GM18499 (cell line): Measurements from ENCODE around the gene METRN.

Experiments
- ATAC-seq: cut with Tn5 transposase; IDR thresholded peaks from one replicate; pipeline ENCODE4 v1.9.1; 2021; ENCODE audit warnings: moderate number of reproducible peaks; ENCODE audit not compliant: insufficient read depth, unreplicated experiment

Gene METRN

GRCh38 chr16:714558-715476, at the start of gene METRN:
Gene METRN (plus strand): TSS chr16:715118. CDS start chr16:715290, 172 bp downstream.
- no peak for ATAC-seq

DNA sequence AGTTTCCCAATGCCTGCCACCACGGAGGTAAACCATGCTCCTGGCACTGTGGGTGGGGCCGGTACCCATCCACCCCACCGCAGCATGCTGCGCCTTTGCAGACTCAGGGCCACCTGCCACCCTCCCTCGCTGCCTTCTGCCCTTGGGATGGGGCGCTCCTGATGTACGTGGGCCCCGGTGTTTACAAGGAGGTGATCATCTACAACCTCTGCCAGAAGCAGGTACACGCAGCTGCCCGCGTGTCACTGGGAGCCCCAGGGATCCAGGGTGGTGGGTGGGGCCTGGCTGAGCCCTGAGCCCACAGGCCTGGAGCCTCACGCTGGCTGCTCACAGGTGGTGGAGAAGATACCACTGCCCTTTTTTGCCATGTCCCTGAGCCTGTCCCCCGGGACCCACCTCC, 48.3 kb upstream of the METRN start:
- no peak for ATAC-seq

GRCh38 chr16:667113-667779, 47.7 kb upstream of the METRN start:
- no peak for ATAC-seq

- ATAC-seq = no peak
These were observed 47.0 kb upstream of the METRN start, which contains the start of gene RHOT2 for GRCh38 chr16:667780-668518. Gene RHOT2 (plus strand): TSS chr16:668132. CDS start chr16:668200, 68 bp downstream.

GRCh38 chr16:668519-669171, 46.3 kb upstream of the METRN start:
- no peak for ATAC-seq

- ATAC-seq = no peak
These were observed 45.3 kb upstream of the METRN start for GRCh38 chr16:669666-670065.

DNA sequence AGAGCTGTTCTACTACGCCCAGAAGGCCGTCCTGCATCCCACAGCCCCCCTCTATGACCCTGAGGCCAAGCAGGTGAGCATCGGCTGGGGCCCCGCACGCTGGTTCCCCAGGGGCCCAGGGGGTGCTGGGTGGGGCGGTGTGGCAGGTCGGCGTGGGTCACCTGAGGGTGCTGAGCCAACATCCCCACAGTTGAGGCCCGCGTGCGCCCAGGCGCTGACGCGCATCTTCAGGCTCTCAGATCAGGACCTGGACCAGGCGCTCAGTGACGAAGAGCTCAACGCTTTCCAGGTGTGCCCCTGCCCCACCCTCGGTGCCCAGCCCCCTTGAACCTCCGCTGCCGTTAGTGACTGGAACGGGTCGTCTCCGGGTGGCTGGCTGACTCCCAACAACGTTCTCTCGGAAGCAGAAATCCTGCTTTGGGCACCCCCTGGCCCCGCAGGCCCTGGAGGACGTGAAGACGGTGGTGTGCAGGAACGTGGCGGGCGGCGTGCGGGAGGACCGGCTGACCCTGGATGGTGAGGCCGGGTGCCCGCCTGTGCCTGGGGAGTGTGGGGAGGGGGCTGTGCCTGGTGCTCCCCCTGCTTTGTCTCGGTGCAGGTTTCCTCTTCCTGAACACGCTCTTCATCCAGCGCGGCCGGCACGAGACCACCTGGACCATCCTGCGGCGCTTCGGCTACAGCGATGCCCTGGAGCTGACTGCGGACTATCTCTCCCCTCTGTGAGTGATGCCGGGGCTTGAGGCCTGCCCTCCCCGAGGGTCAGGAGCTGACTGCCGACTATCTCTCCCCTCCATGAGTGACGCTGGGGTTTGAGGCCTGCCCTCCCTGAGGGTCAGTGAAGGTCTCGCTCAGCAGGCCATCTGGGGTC, 44.2 kb upstream of the METRN start:
- ATAC-seq = no peak

DNA sequence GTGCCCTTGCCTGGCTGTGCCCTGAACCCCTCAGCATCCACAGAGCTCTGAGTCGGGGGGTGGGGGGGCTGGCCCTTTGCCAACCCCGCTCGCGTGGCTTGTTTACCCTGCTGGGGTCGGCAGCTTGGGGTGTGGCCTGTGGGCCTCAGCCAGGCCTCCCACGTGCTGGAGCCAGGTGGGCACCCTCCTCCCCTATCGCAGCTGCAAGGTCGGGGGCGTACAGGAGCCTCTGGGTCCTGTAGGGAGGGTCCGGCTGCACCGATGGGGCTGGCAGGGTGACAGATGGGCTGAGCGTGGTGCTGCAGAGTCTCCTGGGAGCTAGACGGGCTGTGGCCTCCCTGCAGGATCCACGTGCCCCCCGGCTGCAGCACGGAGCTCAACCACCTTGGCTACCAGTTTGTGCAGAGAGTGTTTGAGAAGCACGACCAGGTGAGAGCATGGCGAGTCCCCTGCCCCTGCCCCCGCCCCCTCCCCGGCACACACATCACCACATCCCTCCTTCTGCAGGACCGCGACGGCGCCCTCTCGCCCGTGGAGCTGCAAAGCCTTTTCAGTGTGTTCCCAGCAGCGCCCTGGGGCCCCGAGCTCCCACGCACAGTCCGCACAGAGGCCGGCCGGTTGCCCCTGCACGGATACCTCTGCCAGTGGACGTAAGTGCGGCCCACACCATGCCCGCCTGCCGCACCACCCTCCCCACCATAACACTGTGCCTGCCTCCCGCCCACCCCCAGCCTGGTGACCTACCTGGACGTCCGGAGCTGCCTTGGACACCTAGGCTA, 43.4 kb upstream of the METRN start:
- no peak for ATAC-seq

DNA sequence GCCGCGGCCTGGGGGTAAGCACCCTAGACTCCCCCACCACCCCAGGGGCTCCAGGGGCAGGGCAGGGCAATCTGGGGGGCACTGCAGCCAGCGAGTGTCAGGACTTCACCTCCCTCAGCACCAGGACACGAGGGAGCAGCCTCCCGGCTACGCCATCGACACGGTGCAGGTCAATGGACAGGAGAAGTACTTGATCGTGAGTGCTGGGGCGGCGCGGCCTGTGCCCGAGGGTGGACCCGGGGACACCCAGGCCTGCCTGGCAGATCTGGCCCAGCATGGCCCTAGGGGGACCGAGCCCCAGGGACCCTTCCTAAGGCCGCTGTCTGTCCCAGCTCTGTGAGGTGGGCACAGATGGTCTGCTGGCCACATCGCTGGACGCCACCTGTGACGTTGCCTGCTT, 42.5 kb upstream of the METRN start:
- ATAC-seq = no peak

DNA sequence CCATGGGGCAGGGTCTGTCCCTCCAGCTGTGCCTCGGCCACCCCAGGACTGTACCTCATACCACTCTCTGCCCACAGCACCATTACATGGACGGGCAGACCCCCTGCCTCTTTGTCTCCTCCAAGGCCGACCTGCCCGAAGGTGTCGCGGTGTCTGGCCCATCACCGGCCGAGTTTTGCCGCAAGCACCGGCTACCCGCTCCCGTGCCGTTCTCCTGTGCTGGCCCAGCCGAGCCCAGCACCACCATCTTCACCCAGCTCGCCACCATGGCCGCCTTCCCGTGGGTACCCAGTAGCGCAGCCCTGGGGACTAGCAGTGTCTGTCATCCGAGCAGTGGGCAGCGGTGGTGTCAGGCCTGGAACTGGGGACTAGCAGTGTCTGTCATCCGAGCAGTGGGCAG, 42.1 kb upstream of the METRN start:
- no peak for ATAC-seq

DNA sequence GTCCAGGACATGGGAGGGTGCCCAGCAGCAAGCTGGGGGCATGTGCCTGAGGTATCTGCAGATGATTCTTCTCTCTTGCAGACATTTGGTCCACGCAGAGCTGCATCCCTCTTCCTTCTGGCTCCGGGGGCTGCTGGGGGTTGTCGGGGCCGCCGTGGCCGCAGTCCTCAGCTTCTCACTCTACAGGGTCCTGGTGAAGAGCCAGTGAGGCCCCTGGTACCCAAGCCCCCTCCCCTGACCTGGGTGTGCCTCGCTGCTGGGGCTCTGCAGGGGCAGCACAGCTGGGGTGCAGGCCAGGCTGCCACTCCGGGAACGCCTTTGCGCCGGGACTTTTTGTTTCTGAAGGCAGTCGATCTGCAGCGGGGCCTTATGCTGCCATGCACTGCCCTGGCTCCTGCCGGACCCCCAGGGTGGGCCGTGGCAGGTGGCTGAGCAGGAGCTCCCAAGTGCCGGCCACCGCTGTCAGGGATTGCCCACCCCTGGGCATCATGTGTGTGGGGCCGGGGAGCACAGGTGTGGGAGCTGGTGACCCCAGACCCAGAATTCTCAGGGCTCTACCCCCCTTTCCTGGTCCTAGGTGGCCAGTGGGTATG, 41.4 kb upstream of the METRN start:
- ATAC-seq = no peak

GRCh38 chr16:674214-674881, 40.6 kb upstream of the METRN start:
- ATAC-seq = no peak

GRCh38 chr16:674968-675883, 39.7 kb upstream of the METRN start, which contains the start of gene RHBDL1:
Gene RHBDL1 (plus strand): TSS chr16:675671. CDS start chr16:675791, 120 bp downstream.
- ATAC-seq = no peak

- no peak for ATAC-seq
These were observed 38.9 kb upstream of the METRN start for GRCh38 chr16:675884-676564.

DNA sequence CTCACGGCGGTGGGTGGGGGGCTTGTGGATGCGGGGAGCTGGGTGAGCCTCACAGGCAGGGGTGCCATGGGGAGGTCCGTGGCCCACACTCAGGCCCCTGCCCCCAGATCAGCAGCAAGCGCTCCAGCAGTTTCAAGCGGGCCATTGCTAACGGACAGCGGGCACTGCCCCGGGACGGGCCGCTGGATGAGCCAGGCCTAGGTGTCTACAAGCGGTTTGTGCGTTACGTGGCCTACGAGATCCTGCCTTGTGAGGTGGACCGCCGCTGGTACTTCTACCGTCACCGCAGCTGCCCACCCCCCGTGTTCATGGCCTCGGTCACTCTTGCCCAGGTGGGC, 38.4 kb upstream of the METRN start:
- no peak for ATAC-seq

DNA sequence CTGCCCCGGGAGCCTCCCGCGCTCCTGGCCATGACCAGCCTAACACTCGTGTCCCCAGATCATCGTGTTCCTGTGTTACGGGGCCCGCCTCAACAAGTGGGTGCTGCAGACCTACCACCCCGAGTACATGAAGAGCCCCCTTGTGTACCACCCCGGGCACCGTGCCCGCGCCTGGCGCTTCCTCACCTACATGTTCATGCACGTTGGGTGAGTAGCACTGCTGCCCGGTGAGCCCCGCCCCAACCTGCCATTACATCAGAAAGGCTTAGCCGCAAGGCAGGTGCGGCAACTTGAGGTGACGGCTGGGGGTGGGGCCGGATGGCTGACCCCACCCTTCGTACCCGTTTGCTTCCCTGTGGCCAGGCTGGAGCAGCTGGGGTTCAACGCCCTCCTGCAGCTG, 38.0 kb upstream of the METRN start:
- no peak for ATAC-seq
